Left hindlimb (tissue), 1 donor: ENCODE data around the gene TXNDC15.
A peak's percentile ranks its signal among the peaks of the same experiment; 100 is the strongest.
"Not testable (repeated sequence)": the region's sequence is repeated elsewhere in the genome, so short reads cannot be mapped to it uniquely, and the experiment has no call there.

ENCODE experiments used
- DNase-seq: peaks from one replicate; pipeline ENCODE4 v3.0.0-alpha.2; 2018

TXNDC15 gene

GRCh38 chr5:134878403-134878802 lies 4.2 kb downstream of the TXNDC15 start:
- no peak for DNase-seq

- no peak for DNase-seq
Observed at GRCh38 chr5:134879456-134879855, 5.3 kb downstream of the TXNDC15 start.

- DNase-seq, result not testable (repeated sequence)
Observed at GRCh38 chr5:134880937-134881336, 6.8 kb downstream of the TXNDC15 start.

- not testable (repeated sequence) for DNase-seq
Observed at GRCh38 chr5:134881711-134882110, 7.5 kb downstream of the TXNDC15 start.

GRCh38 chr5:134887593-134888159 lies 13.5 kb downstream of the TXNDC15 start:
- no peak for DNase-seq

- no peak for DNase-seq
Observed at GRCh38 chr5:134889335-134889734, 15.2 kb downstream of the TXNDC15 start.

- no peak for DNase-seq
Observed at GRCh38 chr5:134891473-134891872, 17.3 kb downstream of the TXNDC15 start.

GRCh38 chr5:134892282-134892681 lies 18.1 kb downstream of the TXNDC15 start:
- DNase-seq, result no peak

GRCh38 chr5:134892926-134893325 lies 18.8 kb downstream of the TXNDC15 start:
- no peak for DNase-seq

GRCh38 chr5:134893748-134894505 lies 19.8 kb downstream of the TXNDC15 start:
- no peak for DNase-seq

- DNase-seq, result no peak
Observed at GRCh38 chr5:134902071-134902801, 28.1 kb downstream of the TXNDC15 start.

- peak; percentile 92 for DNase-seq
Observed at GRCh38 chr5:134904610-134905245, 30.6 kb downstream of the TXNDC15 start, which contains the start of gene PCBD2. PCBD2 (plus strand) TSS chr5:134905131; CDS start chr5:134905140, 9 bp downstream.

GRCh38 chr5:134905246-134905996 lies 31.2 kb downstream of the TXNDC15 start:
- DNase-seq, result no peak

- no peak for DNase-seq
Observed at GRCh38 chr5:134906811-134907210, 32.6 kb downstream of the TXNDC15 start.

- DNase-seq, result not testable (repeated sequence)
Observed at GRCh38 chr5:134910752-134911151, 36.6 kb downstream of the TXNDC15 start.

GRCh38 chr5:134911285-134912206 lies 37.4 kb downstream of the TXNDC15 start:
- no peak for DNase-seq

- no peak for DNase-seq
Observed at GRCh38 chr5:134913254-134913653, 39.1 kb downstream of the TXNDC15 start.

- DNase-seq, result no peak
Observed at GRCh38 chr5:134913795-134914194, 39.6 kb downstream of the TXNDC15 start.

- DNase-seq, result no peak
Observed at GRCh38 chr5:134917070-134917815, 43.1 kb downstream of the TXNDC15 start.

GRCh38 chr5:134918861-134919260 lies 44.7 kb downstream of the TXNDC15 start:
- DNase-seq, result no peak
